Measurements from ENCODE around the gene DYSF.
A peak's percentile ranks its signal among the peaks of the same experiment; 100 is the strongest.

DYSF gene

GRCh38 chr2:71674158-71674851, 220.9 kb downstream of the DYSF start:
- peak in 1 of 10 donors; percentile 58 for DNase-seq

GRCh38 chr2:71675296-71675695, 221.9 kb downstream of the DYSF start:
- intact Hi-C loops (cut with DNase I): no loop called here
- peak in 3 of 10 donors; percentile 50 to 67 (median 63) for DNase-seq

More at GRCh38 chr2:71674158-71674851, 220.9 kb downstream of the DYSF start:
- intact Hi-C loops (cut with DNase I): no loop called here

- peak in 2 of 10 donors; percentile 4 to 19 for DNase-seq
These were observed 225.5 kb downstream of the DYSF start for GRCh38 chr2:71678874-71679273.

DNA sequence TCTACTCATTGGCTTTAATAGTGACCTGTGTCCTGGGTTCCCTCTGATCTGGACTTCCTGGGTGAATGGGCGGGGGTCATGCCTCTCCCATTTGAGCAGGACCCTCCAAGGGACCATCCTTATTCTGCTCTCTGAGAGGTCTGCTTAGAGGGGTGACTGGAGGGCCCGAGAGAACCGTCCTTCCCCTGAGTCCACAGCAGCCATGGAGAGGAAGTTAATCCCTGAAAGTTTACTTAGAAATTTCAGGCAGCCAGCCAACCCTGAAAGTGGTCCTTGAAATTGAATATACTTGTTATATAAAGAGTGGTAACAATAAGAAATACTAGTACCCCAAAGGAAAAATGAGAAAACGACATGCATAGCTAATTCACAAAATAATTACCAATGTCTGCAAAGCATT, 226.1 kb downstream of the DYSF start:
- intact Hi-C loops (cut with DNase I): no loop called here
- peak in 1 of 10 donors; percentile 7 for DNase-seq

More at GRCh38 chr2:71678874-71679273, 225.5 kb downstream of the DYSF start:
- intact Hi-C loops (cut with DNase I): no loop called here

GRCh38 chr2:71680925-71681324, 227.6 kb downstream of the DYSF start:
- intact Hi-C loops (cut with DNase I): no loop called here
- DNase-seq: peak in 3 of 10 donors; percentile 9 to 80 (median 58)

GRCh38 chr2:71681626-71682025, 228.3 kb downstream of the DYSF start:
- intact Hi-C loops (cut with DNase I): no loop called here
- peak in 1 of 10 donors; percentile 33 for DNase-seq

DNA sequence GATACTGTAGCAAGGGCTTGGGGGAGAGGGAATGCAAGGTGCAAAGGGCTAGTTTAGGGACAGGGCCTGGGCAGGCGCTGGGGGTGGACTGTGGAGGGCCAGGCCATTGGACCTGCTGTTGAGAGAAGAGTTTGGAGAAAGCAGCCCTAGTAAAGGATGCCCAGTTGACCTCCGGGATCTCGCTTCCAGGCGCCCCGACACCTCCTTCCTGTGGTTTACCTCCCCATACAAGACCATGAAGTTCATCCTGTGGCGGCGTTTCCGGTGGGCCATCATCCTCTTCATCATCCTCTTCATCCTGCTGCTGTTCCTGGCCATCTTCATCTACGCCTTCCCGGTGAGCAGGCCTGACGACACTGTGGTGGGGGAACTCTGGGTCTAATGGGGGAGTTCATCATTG, 229.0 kb downstream of the DYSF start:
- intact Hi-C loops (cut with DNase I): no loop called here
- DNase-seq: peak in 3 of 10 donors; percentile 37 to 72 (median 62)

GRCh38 chr2:71683070-71683469, 229.7 kb downstream of the DYSF start:
- DNase-seq: peak in 2 of 10 donors; percentile 41 to 71
- intact Hi-C loops (cut with DNase I): no loop called here

- DNase-seq: peak in 2 of 10 donors; percentile 5 to 42
- intact Hi-C loops (cut with DNase I): no loop called here
These were observed 230.3 kb downstream of the DYSF start for GRCh38 chr2:71683666-71684065.

DNA sequence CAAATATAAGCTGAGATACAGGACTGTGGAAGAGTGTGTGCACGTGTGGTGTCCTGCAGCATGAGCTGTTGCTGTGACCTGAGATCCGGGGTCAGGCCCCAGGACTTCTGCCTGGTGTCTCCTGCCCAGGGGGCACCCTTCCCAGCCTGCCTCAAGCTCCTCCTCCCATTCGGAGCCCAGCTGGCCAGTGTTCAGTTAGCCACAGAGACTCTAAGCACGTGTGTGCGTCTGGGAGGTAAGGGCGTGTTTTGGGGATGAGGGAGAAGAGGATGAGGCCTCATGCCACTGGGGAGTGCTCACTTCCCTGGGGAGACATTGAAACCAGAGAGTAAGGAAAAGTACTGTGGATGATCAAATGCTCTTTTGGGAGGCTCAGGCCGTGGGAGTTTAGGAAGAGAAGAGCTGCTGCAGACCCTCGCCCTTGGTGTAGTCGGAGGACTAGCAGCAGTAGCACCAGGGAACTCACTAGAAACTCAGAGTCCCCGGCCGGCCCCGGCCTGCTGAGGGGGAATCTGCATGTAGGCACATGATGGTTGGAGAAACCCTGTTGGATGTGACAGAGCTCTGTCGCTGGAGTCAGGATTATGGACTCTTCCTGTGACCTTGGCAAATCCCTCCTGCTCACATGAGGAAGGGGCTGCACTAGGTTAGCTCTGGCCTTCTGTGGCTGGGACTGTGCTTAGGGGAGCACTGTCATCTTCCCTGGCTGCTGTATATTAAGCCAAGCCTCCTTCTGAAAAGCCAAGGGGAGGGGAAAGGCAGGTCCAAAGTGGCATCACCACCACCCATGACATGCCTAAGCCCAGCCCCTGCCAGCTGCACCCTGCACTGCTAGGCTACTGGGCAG, 231.1 kb downstream of the DYSF start:
- peak in 3 of 10 donors; percentile 66 to 81 (median 74) for DNase-seq
- intact Hi-C loops (cut with DNase I): no loop called here

GRCh38 chr2:71685073-71685848, 231.9 kb downstream of the DYSF start:
- DNase-seq: peak; percentile 10 to 94 (median 72)
- intact Hi-C loops (cut with DNase I): no loop called here

- intact Hi-C loops (cut with DNase I): no loop called here
- DNase-seq: peak in 4 of 10 donors; percentile 30 to 82 (median 78)
These were observed 232.7 kb downstream of the DYSF start for GRCh38 chr2:71685941-71686611.

- intact Hi-C loops (cut with DNase I): no loop called here
- peak in 3 of 10 donors; percentile 5 to 55 (median 47) for DNase-seq
These were observed 233.4 kb downstream of the DYSF start for GRCh38 chr2:71686781-71687180.

GRCh38 chr2:71687412-71687811, 234.1 kb downstream of the DYSF start:
- intact Hi-C loops (cut with DNase I): no loop called here
- DNase-seq: peak in 3 of 10 donors; percentile 55 to 78 (median 61)

GRCh38 chr2:71688530-71688929, 235.2 kb downstream of the DYSF start:
- intact Hi-C loops (cut with DNase I): no loop called here
- peak in 3 of 10 donors; percentile 37 to 72 (median 42) for DNase-seq

DNA sequence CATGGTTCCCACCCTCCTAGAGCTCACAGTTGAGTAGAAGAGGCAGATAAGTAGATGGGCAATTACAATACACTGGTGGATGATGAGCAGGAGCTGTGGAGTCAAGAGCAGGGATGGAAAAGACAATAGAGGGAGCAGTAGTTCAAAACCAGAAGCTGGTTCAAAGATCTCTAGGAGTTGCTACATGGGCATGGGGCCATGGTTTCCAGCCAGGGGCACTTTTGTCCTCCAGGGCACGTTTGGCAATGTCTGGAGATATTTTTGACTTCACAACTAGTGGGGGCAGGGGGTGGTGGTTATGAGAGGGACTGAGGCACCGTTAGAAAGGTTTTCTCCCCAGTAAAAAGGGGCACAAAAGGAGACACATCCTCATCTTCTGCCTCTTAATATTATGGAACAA, 236.0 kb downstream of the DYSF start:
- DNase-seq: peak in 1 of 10 donors; percentile 43
- intact Hi-C loops (cut with DNase I): no loop called here

DNA sequence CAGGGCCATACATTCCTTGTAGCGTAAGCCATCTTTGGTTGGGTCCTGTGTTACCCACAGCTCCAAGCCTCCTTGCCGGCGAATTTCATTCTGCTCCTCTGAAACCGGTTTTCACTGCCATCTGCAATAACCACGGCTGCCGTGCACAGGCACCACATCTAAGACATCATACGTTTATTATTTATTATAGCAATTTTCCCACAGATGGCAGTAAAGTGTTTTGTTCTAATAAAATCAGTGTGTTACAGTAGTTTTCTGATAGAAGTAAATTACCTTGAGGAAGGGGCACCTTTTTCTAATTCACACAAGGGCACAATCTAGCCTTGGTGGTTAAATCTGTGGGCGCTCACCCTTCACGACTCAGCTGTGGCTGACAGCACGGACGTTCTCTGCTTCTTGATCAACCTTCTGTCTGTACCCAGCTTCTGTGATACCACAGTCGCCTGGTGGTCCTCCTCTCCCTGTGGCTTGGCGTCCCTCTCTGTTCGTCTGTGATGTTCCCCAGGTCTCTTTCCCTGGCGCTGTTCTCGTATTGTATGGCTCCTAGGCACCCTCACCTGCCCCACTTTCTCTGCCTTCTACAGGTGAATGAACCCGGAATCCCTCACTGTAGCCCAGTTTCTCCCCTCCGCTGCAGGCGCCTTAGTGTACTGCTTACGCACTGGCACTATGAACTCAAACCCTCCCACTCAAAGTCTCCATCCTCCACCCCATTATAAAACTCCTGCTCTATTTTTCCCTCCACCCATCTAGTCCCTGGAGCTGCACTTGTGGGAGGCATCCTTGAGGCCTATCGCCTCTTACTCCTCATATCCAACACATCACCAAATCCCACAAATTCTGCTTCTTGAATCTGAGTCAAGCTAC, 236.8 kb downstream of the DYSF start:
- DNase-seq: peak in 3 of 10 donors; percentile 47 to 60 (median 53)
- intact Hi-C loops (cut with DNase I): no loop called here

DNA sequence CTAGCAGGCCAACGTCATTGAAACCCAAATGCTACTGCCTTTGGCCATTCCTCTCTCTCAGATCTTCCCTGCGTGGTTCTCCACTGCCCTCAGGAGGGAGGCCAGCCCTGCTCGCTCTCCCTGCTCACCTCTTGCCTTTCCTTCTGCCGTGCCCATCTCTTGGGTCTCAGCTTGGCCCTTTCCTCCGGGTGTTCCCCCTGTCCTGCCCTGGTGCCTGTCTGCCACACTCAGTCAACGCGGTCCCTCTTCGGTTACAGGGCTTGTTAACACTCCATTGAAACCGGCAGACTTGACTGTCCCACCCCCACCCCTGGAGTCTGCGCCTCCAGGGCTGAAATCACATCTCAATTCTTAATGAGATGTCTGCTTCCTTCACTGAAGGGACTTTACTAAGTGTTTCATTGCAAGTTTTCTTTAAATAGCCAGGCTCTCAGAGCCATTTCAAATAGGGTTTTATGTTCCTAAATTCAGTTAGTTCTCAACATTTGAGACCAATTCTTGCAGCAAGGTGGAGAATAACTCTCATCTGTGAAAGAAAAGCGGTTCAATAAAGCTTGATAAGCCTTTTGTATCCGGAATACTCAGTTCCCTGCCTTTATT, 237.6 kb downstream of the DYSF start:
- peak in 2 of 10 donors; percentile 47 to 81 for DNase-seq
- intact Hi-C loops (cut with DNase I): no loop called here
